GM12865 (cell line): Measurements from ENCODE around the gene PCDHB16.
"Not testable (repeated sequence)": the region's sequence is repeated elsewhere in the genome, so short reads cannot be mapped to it uniquely, and the experiment has no call there.

ENCODE experiments used
- DNase-seq: peaks from one replicate; pipeline ENCODE4 v3.0.0; 2010; ENCODE audit warnings: low read depth
- H3K4me3 ChIP-seq: 2 replicates; pipeline ENCODE4 v1.5.1; 2011; ENCODE audit warnings: mild to moderate bottlenecking, low read depth, low read length, control low read depth
- TF ChIP-seq, protein P1 (sequence below): IDR thresholded peaks from 2 replicates; pipeline ENCODE4 v1.5.1; 2011; ENCODE audit warnings: low read length, control low read depth, low read depth, inconsistent platforms; ENCODE audit not compliant: insufficient read depth; ENCODE audit errors: missing control alignments

The PCDHB16 gene

GRCh38 chr5:141180313-141180712, 1.9 kb upstream of the PCDHB16 start:
- TF ChIP-seq, protein P1, sequence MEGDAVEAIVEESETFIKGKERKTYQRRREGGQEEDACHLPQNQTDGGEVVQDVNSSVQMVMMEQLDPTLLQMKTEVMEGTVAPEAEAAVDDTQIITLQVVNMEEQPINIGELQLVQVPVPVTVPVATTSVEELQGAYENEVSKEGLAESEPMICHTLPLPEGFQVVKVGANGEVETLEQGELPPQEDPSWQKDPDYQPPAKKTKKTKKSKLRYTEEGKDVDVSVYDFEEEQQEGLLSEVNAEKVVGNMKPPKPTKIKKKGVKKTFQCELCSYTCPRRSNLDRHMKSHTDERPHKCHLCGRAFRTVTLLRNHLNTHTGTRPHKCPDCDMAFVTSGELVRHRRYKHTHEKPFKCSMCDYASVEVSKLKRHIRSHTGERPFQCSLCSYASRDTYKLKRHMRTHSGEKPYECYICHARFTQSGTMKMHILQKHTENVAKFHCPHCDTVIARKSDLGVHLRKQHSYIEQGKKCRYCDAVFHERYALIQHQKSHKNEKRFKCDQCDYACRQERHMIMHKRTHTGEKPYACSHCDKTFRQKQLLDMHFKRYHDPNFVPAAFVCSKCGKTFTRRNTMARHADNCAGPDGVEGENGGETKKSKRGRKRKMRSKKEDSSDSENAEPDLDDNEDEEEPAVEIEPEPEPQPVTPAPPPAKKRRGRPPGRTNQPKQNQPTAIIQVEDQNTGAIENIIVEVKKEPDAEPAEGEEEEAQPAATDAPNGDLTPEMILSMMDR, result no peak
- no peak for DNase-seq
- H3K4me3 ChIP-seq, result no peak overlapping the region

GRCh38 chr5:141184117-141184855, 2.1 kb downstream of the PCDHB16 start:
- DNase-seq, H3K4me3 ChIP-seq: not testable (repeated sequence)

- TF ChIP-seq, protein P1, result peak; percentile 39
- H3K4me3 ChIP-seq, result peak within 1 kb of the TSS; percentile 40
- DNase-seq, result peak; percentile 40
Measured at GRCh38 chr5:141186897-141187512, 4.8 kb downstream of the PCDHB16 start, which contains the start of gene PCDHB9. Gene PCDHB9 (plus strand): TSS chr5:141187161. CDS start chr5:141187319, 158 bp downstream.

DNA sequence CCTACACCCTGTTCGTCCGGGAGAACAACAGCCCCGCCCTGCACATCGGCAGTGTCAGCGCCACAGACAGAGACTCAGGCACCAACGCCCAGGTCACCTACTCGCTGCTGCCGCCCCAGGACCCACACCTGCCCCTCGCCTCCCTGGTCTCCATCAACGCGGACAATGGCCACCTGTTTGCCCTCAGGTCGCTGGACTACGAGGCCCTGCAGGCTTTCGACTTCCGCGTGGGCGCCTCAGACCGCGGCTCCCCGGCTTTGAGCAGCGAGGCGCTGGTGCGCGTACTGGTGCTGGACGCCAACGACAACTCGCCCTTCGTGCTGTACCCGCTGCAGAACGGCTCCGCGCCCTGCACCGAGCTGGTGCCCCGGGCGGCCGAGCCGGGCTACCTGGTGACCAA, 6.5 kb downstream of the PCDHB16 start:
- DNase-seq, H3K4me3 ChIP-seq: not testable (repeated sequence)

DNA sequence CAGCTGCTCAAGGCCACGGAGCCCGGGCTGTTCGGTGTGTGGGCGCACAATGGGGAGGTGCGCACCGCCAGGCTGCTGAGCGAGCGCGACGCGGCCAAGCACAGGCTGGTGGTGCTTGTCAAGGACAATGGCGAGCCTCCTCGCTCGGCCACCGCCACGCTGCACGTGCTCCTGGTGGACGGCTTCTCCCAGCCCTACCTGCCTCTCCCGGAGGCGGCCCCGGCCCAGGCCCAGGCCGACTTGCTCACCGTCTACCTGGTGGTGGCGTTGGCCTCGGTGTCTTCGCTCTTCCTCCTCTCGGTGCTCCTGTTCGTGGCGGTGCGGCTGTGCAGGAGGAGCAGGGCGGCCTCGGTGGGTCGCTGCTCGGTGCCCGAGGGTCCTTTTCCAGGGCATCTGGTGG, 6.9 kb downstream of the PCDHB16 start:
- not testable (repeated sequence) for H3K4me3 ChIP-seq, DNase-seq

DNA sequence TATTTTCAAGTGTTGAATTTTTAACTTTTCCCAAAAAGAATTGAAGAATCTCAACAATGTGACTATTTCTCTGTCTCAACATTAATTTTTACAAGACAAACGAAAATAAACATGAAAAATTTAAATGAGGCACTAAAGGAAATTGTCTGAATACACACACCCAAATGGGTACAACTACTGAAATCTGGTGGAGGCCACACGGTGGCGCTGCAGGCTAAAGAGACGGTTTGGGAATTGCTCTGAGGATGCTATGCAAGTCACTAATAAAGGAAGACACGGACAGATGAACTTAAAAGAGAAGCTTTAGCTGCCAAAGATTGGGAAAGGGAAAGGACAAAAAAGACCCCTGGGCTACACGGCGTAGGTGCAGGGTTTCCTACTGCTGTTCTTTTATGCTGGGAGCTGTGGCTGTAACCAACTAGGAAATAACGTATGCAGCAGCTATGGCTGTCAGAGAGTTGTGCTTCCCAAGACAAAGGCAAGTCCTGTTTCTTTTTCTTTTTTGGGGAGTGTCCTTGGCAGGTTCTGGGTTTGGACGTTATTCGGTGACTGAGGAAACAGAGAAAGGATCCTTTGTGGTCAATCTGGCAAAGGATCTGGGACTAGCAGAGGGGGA, 10.0 kb downstream of the PCDHB16 start, which contains the start of gene PCDHB10:
PCDHB10 (plus strand) TSS at position 244 of the 616 bp plus-strand sequence; CDS start at position 444, 200 bp downstream.
- TF ChIP-seq, protein P1, result peak; percentile 28
- peak; percentile 2 for DNase-seq
- no peak within 1 kb of the TSS for H3K4me3 ChIP-seq

- not testable (repeated sequence) for H3K4me3 ChIP-seq, DNase-seq
Measured at GRCh38 chr5:141194332-141194731, 12.1 kb downstream of the PCDHB16 start.

GRCh38 chr5:141196363-141196762, 14.2 kb downstream of the PCDHB16 start:
- no peak overlapping the region for H3K4me3 ChIP-seq
- TF ChIP-seq, protein P1, result no peak
- DNase-seq, result no peak
